Stimulated activated CD8-positive, alpha-beta memory T cell treated with anti-CD3 and anti-CD28 coated beads, Interleukin-15, amount 100 ng/mL, for 1 hour (primary cell): ENCODE data around the gene CDYL2.

Experiments used
- DNase-seq: peaks from one replicate; pipeline ENCODE4 v3.0.0-alpha.2; 2020; ENCODE audit warnings: low read depth

CDYL2 gene

GRCh38 chr16:80620736-80621605, 183.4 kb downstream of the CDYL2 start:
- no peak for DNase-seq

- no peak for DNase-seq
Observed at GRCh38 chr16:80619824-80620223, 184.6 kb downstream of the CDYL2 start.

- no peak for DNase-seq
Observed at GRCh38 chr16:80618862-80619648, 185.3 kb downstream of the CDYL2 start.

GRCh38 chr16:80616362-80616761, 188.0 kb downstream of the CDYL2 start:
- DNase-seq = no peak

GRCh38 chr16:80615735-80616134, 188.7 kb downstream of the CDYL2 start:
- no peak for DNase-seq

GRCh38 chr16:80614908-80615671, 189.3 kb downstream of the CDYL2 start:
- DNase-seq = no peak

GRCh38 chr16:80612461-80613017, 191.9 kb downstream of the CDYL2 start:
- DNase-seq = no peak

- DNase-seq = no peak
Observed at GRCh38 chr16:80611930-80612327, 192.5 kb downstream of the CDYL2 start.

GRCh38 chr16:80611171-80611929, 193.0 kb downstream of the CDYL2 start:
- no peak for DNase-seq

- DNase-seq = no peak
Observed at GRCh38 chr16:80610481-80611156, 193.8 kb downstream of the CDYL2 start.

GRCh38 chr16:80608946-80609345, 195.5 kb downstream of the CDYL2 start:
- no peak for DNase-seq

GRCh38 chr16:80607204-80607603, 197.2 kb downstream of the CDYL2 start:
- no peak for DNase-seq

- no peak for DNase-seq
Observed at GRCh38 chr16:80606221-80606766, 198.1 kb downstream of the CDYL2 start.

GRCh38 chr16:80604600-80605355, 199.6 kb downstream of the CDYL2 start:
- DNase-seq = no peak

GRCh38 chr16:80602894-80603293, 201.5 kb downstream of the CDYL2 start:
- DNase-seq = no peak

- DNase-seq = no peak
Observed at GRCh38 chr16:80601182-80601581, 203.2 kb downstream of the CDYL2 start.

GRCh38 chr16:80599466-80599865, 204.9 kb downstream of the CDYL2 start:
- DNase-seq = no peak

GRCh38 chr16:80596507-80597207, 207.7 kb downstream of the CDYL2 start:
- DNase-seq = no peak

- no peak for DNase-seq
Observed at GRCh38 chr16:80594756-80595155, 209.6 kb downstream of the CDYL2 start.
